Measurements from ENCODE around the gene TRA2A.

TRA2A gene

GRCh38 chr7:23472556-23472955, 59.2 kb downstream of the TRA2A start:
- Histone ChIP-seq H3K4me3 (ENCODE audit: insufficient read depth, low read length, poor library complexity, severe bottlenecking) (peak overlapping the region; percentile 62), H3K9ac (ENCODE audit: low read length) (peak overlapping the region; percentile 92), H4K20me1 (ENCODE audit: low read depth, low read length) (no peaks in the 10 kb centered on the region; the same call in 1 of the 2 replicates), H3K27ac (ENCODE audit: low read depth, low read length) (peak overlapping the region; percentile 96), H3K4me2 (ENCODE audit: low read depth, low read length, poor library complexity, severe bottlenecking) (peak overlapping the region; percentile 100), H3K79me2 (ENCODE audit: insufficient read depth, low read length) (peaks cover 58% of the 10 kb centered on the region), H3K36me3 (ENCODE audit: low read length) (no peaks in the 10 kb centered on the region), H3K27me3 (ENCODE audit: low read length) (no peaks in the 10 kb centered on the region), H2AFZ (ENCODE audit: low read depth, low read length, severe bottlenecking) (no peak overlapping the region), H3F3A (ENCODE audit: insufficient read depth) (peaks cover 73% of the 10 kb centered on the region), H3K9me2 (replicated peaks; ENCODE audit: insufficient read depth, low read length) (no peaks in the 10 kb centered on the region), H3K9me3 (ENCODE audit: insufficient read depth, low read length) (no peaks in the 10 kb centered on the region)
- TF ChIP-seq, protein P1, sequence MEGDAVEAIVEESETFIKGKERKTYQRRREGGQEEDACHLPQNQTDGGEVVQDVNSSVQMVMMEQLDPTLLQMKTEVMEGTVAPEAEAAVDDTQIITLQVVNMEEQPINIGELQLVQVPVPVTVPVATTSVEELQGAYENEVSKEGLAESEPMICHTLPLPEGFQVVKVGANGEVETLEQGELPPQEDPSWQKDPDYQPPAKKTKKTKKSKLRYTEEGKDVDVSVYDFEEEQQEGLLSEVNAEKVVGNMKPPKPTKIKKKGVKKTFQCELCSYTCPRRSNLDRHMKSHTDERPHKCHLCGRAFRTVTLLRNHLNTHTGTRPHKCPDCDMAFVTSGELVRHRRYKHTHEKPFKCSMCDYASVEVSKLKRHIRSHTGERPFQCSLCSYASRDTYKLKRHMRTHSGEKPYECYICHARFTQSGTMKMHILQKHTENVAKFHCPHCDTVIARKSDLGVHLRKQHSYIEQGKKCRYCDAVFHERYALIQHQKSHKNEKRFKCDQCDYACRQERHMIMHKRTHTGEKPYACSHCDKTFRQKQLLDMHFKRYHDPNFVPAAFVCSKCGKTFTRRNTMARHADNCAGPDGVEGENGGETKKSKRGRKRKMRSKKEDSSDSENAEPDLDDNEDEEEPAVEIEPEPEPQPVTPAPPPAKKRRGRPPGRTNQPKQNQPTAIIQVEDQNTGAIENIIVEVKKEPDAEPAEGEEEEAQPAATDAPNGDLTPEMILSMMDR (IDR thresholded peaks at IDR 0.05; ENCODE audit: insufficient read depth, low read length, poor library complexity, severe bottlenecking), result no peak
- no peak for TF ChIP-seq EZH2phosphoT487 (conservative IDR thresholded peaks at IDR 0.05; ENCODE audit: low read length)

DNA sequence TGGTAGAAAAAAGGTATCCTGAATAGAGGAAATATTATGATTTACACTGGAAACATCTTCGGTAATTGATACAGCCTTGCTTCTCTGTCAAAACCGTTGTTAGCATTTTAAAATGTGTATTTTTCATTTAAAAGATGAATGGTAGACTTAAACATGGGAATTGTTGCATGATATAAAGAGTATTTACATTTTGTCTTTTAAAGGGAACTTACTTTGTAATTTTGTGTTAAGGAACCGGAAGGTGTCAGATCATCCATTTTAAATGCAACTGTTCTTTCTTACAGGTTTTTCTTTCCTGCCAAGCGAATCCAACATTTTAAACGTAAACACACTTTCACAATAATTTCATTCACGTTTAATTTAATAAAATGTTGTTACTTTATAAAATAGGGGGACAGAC, 59.7 kb downstream of the TRA2A start:
- peaks cover 2% of the 10 kb centered on the region; the same call in 1 of the 2 replicates for H4K20me1 ChIP-seq (ENCODE audit: low read depth, low read length)
- peak overlapping the region; percentile 96 for H3K27ac ChIP-seq (ENCODE audit: low read depth, low read length)
- peaks cover 63% of the 10 kb centered on the region for H3K79me2 ChIP-seq (ENCODE audit: insufficient read depth, low read length)
- no peaks in the 10 kb centered on the region for H3K36me3 ChIP-seq (ENCODE audit: low read length)
- peak overlapping the region; percentile 92 for H3K9ac ChIP-seq (ENCODE audit: low read length)
- no peak overlapping the region for H2AFZ ChIP-seq (ENCODE audit: low read depth, low read length, severe bottlenecking)
- H3K4me3 ChIP-seq (ENCODE audit: insufficient read depth, low read length, poor library complexity, severe bottlenecking), result peak overlapping the region; percentile 62
- H3K27me3 ChIP-seq (ENCODE audit: low read length), result no peaks in the 10 kb centered on the region
- no peak for TF ChIP-seq EZH2phosphoT487 (conservative IDR thresholded peaks at IDR 0.05; ENCODE audit: low read length)
- TF ChIP-seq, protein P1 (IDR thresholded peaks at IDR 0.05; ENCODE audit: insufficient read depth, low read length, poor library complexity, severe bottlenecking), result no peak
- H3K9me3 ChIP-seq (ENCODE audit: insufficient read depth, low read length), result no peaks in the 10 kb centered on the region
- H3K4me2 ChIP-seq (ENCODE audit: low read depth, low read length, poor library complexity, severe bottlenecking), result peak overlapping the region; percentile 100
- peaks cover 68% of the 10 kb centered on the region for H3F3A ChIP-seq (ENCODE audit: insufficient read depth)
- H3K9me2 ChIP-seq (replicated peaks; ENCODE audit: insufficient read depth, low read length), result no peaks in the 10 kb centered on the region

DNA sequence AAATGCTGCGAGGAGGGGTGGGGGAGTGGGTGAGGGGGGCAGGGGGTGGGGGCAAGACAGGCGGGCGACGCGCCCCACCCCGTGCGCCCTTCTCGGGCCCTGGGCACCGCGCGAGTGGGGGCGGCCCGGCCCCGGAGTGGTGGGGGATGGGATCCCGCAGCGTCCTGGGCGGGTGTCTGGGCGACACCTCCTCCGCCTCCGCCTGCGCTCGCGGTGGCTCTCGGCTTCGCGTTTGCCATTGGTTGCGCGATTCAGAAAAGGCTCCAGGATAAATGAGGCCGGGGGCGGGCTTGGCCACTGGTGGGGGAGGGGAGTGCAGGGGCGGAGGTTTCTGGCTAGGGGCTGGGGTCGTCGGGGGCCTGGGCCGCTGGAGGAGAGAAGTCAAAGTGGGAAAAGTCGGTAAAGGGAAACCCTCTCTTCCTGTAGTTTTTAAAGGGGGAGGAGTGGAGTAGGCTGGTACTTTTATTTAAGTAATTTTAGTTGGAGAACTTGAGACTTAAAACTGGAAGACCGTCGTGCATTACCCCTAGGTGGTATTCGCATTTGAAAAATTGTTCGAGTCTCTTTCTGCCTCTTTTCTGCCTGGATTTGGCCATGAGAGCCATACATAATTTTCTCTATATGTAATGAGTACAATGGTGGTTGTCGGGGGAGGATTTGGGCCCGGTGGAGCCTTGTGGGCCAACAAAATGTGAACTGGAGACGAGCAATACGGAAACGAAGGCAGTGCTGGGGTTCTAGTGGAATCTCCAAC, 60.5 kb downstream of the TRA2A start:
- H3K36me3 ChIP-seq (ENCODE audit: low read length), result peaks cover 7% of the 10 kb centered on the region
- H3K9me3 ChIP-seq (ENCODE audit: insufficient read depth, low read length), result no peaks in the 10 kb centered on the region
- peak overlapping the region; percentile 100 for H3K4me2 ChIP-seq (ENCODE audit: low read depth, low read length, poor library complexity, severe bottlenecking)
- TF ChIP-seq EZH2phosphoT487 (conservative IDR thresholded peaks at IDR 0.05; ENCODE audit: low read length), result no peak
- TF ChIP-seq, protein P1 (IDR thresholded peaks at IDR 0.05; ENCODE audit: insufficient read depth, low read length, poor library complexity, severe bottlenecking), result no peak
- H2AFZ ChIP-seq (ENCODE audit: low read depth, low read length, severe bottlenecking), result no peak overlapping the region
- H3K4me3 ChIP-seq (ENCODE audit: insufficient read depth, low read length, poor library complexity, severe bottlenecking), result peak overlapping the region; percentile 90
- no peaks in the 10 kb centered on the region for H3K27me3 ChIP-seq (ENCODE audit: low read length)
- peaks cover 69% of the 10 kb centered on the region for H3K79me2 ChIP-seq (ENCODE audit: insufficient read depth, low read length)
- H3F3A ChIP-seq (ENCODE audit: insufficient read depth), result peaks cover 65% of the 10 kb centered on the region
- peaks cover 9% of the 10 kb centered on the region; the same call in 1 of the 2 replicates for H4K20me1 ChIP-seq (ENCODE audit: low read depth, low read length)
- no peaks in the 10 kb centered on the region for H3K9me2 ChIP-seq (replicated peaks; ENCODE audit: insufficient read depth, low read length)
- peak overlapping the region; percentile 96 for H3K27ac ChIP-seq (ENCODE audit: low read depth, low read length)
- peak overlapping the region; percentile 92 for H3K9ac ChIP-seq (ENCODE audit: low read length)

Data from SU-DHL-6 (cell line).